Stimulated activated effector memory CD8-positive, alpha-beta T cell treated with anti-CD3 and anti-CD28 coated beads, Interleukin-12 subunit alpha, Interleukin-12 subunit beta, amount 100 ng/mL, for 72 hours (primary cell): ENCODE measurements around the gene ABCB9.
"Not testable (repeated sequence)": the region's sequence is repeated elsewhere in the genome, so short reads cannot be mapped to it uniquely, and the experiment has no call there.

ENCODE experiments used
- ATAC-seq: fragments of 150-1000 bp; cut with Tn5 transposase; 2 replicates; pipeline ENCODE4 v1.10.0; 2021
- DNase-seq, 2 donors: peaks; one replicate each; pipeline ENCODE4 v3.0.0; 2021 to 2022; ENCODE audit warnings: low spot score in 2 of 2
- H3K27ac Mint-ChIP-seq: one replicate; pipeline ENCODE4 v1.8.0; 2022; ENCODE audit warnings: mild to moderate bottlenecking, mixed read lengths
- H3K36me3 Mint-ChIP-seq: one replicate; pipeline ENCODE4 v1.8.0; 2022; ENCODE audit warnings: mild to moderate bottlenecking, mixed read lengths
- H3K4me1 Mint-ChIP-seq: one replicate; pipeline ENCODE4 v1.8.0; 2022; ENCODE audit warnings: mixed read lengths
- H3K4me3 Mint-ChIP-seq: one replicate; pipeline ENCODE4 v1.8.0; 2022; ENCODE audit warnings: mild to moderate bottlenecking, mixed read lengths
- H3K9me3 Mint-ChIP-seq: one replicate; pipeline ENCODE4 v1.8.0; 2022; ENCODE audit warnings: mixed read lengths

Gene ABCB9

GRCh38 chr12:122893208-122894153, 72.8 kb downstream of the ABCB9 start:
- Mint-ChIP-seq H3K4me3 (peak overlapping the region; percentile 94), H3K27ac (no peak overlapping the region), H3K36me3 (peaks cover 38% of the 10 kb centered on the region), H3K9me3 (peaks cover 5% of the 10 kb centered on the region), H3K4me1 (peaks cover 86% of the 10 kb centered on the region)
- ATAC-seq (no peak), DNase-seq (no peak)

- H3K27ac Mint-ChIP-seq, H3K4me3 Mint-ChIP-seq, ATAC-seq, H3K9me3 Mint-ChIP-seq, DNase-seq: not testable (repeated sequence)
- peaks cover 86% of the 10 kb centered on the region for H3K4me1 Mint-ChIP-seq
- H3K36me3 Mint-ChIP-seq: peaks cover 37% of the 10 kb centered on the region
These were observed 73.5 kb downstream of the ABCB9 start for GRCh38 chr12:122892724-122893123.

- DNase-seq (no peak), ATAC-seq (no peak)
- Mint-ChIP-seq H3K4me3 (no peak overlapping the region), H3K27ac (no peak overlapping the region), H3K4me1 (peaks cover 91% of the 10 kb centered on the region), H3K36me3 (peaks cover 46% of the 10 kb centered on the region), H3K9me3 (peaks cover 5% of the 10 kb centered on the region)
These were observed 74.4 kb downstream of the ABCB9 start for GRCh38 chr12:122891661-122892525.

- Mint-ChIP-seq H3K4me1 (peaks cover 83% of the 10 kb centered on the region), H3K36me3 (peaks cover 29% of the 10 kb centered on the region), H3K4me3 (peak overlapping the region; percentile 74), H3K27ac (peak overlapping the region; percentile 60), H3K9me3 (no peaks in the 10 kb centered on the region)
- no peak for ATAC-seq
- no peak for DNase-seq
These were observed 76.3 kb downstream of the ABCB9 start for GRCh38 chr12:122889761-122890520.

GRCh38 chr12:122888232-122888752, 78.0 kb downstream of the ABCB9 start:
- Mint-ChIP-seq H3K27ac (peak overlapping the region; percentile 60), H3K4me1 (peaks cover 83% of the 10 kb centered on the region), H3K4me3 (peak overlapping the region; percentile 74), H3K36me3 (peaks cover 14% of the 10 kb centered on the region), H3K9me3 (peaks cover 2% of the 10 kb centered on the region)
- ATAC-seq (peak; percentile 62), DNase-seq (peak in 1 of 2 donors; percentile 65)

GRCh38 chr12:122887819-122888212, 78.4 kb downstream of the ABCB9 start:
- Mint-ChIP-seq H3K4me3 (peak overlapping the region; percentile 74), H3K4me1 (peaks cover 86% of the 10 kb centered on the region), H3K36me3 (peaks cover 12% of the 10 kb centered on the region), H3K9me3 (peaks cover 2% of the 10 kb centered on the region), H3K27ac (peak overlapping the region; percentile 60)
- ATAC-seq: peak; percentile 36
- DNase-seq: no peak

- Mint-ChIP-seq H3K4me1 (peaks cover 91% of the 10 kb centered on the region), H3K4me3 (peak overlapping the region; percentile 74), H3K36me3 (peaks cover 12% of the 10 kb centered on the region), H3K9me3 (peaks cover 2% of the 10 kb centered on the region), H3K27ac (peak overlapping the region; percentile 60)
- DNase-seq: peak in 1 of 2 donors; percentile 83
- ATAC-seq: peak; percentile 81
These were observed 79.1 kb downstream of the ABCB9 start for GRCh38 chr12:122886851-122887818.

- DNase-seq (no peak), ATAC-seq (no peak)
- no peak overlapping the region for H3K4me3 Mint-ChIP-seq
- no peak overlapping the region for H3K27ac Mint-ChIP-seq
- H3K4me1 Mint-ChIP-seq: peaks cover 89% of the 10 kb centered on the region
- peaks cover 16% of the 10 kb centered on the region for H3K36me3 Mint-ChIP-seq
- H3K9me3 Mint-ChIP-seq: peaks cover 2% of the 10 kb centered on the region
These were observed 80.1 kb downstream of the ABCB9 start for GRCh38 chr12:122886161-122886560.

- H3K27ac Mint-ChIP-seq: no peak overlapping the region
- ATAC-seq (no peak), DNase-seq (no peak)
- H3K9me3 Mint-ChIP-seq: peaks cover 2% of the 10 kb centered on the region
- peaks cover 22% of the 10 kb centered on the region for H3K36me3 Mint-ChIP-seq
- peaks cover 91% of the 10 kb centered on the region for H3K4me1 Mint-ChIP-seq
- no peak overlapping the region for H3K4me3 Mint-ChIP-seq
These were observed 81.4 kb downstream of the ABCB9 start for GRCh38 chr12:122884860-122885259.

GRCh38 chr12:122884091-122884826, 82.0 kb downstream of the ABCB9 start:
- ATAC-seq: no peak
- Mint-ChIP-seq H3K27ac (peak overlapping the region; percentile 81), H3K4me1 (peaks cover 91% of the 10 kb centered on the region), H3K9me3 (peaks cover 2% of the 10 kb centered on the region), H3K4me3 (peak overlapping the region; percentile 43), H3K36me3 (peaks cover 22% of the 10 kb centered on the region)
- no peak for DNase-seq

GRCh38 chr12:122882908-122883558, 83.2 kb downstream of the ABCB9 start:
- ATAC-seq: peak; percentile 62

GRCh38 chr12:122880668-122881067, 85.6 kb downstream of the ABCB9 start:
- H3K36me3 Mint-ChIP-seq: peaks cover 39% of the 10 kb centered on the region
- no peak for DNase-seq
- peaks cover 2% of the 10 kb centered on the region for H3K9me3 Mint-ChIP-seq
- peaks cover 91% of the 10 kb centered on the region for H3K4me1 Mint-ChIP-seq
- ATAC-seq: peak; percentile 56
- no peak overlapping the region for H3K4me3 Mint-ChIP-seq
- peak overlapping the region; percentile 32 for H3K27ac Mint-ChIP-seq

More at GRCh38 chr12:122882908-122883558, 83.2 kb downstream of the ABCB9 start:
- Mint-ChIP-seq H3K9me3 (peaks cover 2% of the 10 kb centered on the region), H3K27ac (peak overlapping the region; percentile 81), H3K4me3 (peak overlapping the region; percentile 43), H3K4me1 (peaks cover 91% of the 10 kb centered on the region), H3K36me3 (peaks cover 31% of the 10 kb centered on the region)
- no peak for DNase-seq
